Measurements from ENCODE around the gene FAM98B. TPM values are rescaled to one million over a fixed set of nuclear protein-coding genes. Genes with fewer than 3 reads are reported as not detected.

Gene FAM98B
- total RNA-seq, 1 experiment from 2014 or later, result 50.0 TPM

DNA sequence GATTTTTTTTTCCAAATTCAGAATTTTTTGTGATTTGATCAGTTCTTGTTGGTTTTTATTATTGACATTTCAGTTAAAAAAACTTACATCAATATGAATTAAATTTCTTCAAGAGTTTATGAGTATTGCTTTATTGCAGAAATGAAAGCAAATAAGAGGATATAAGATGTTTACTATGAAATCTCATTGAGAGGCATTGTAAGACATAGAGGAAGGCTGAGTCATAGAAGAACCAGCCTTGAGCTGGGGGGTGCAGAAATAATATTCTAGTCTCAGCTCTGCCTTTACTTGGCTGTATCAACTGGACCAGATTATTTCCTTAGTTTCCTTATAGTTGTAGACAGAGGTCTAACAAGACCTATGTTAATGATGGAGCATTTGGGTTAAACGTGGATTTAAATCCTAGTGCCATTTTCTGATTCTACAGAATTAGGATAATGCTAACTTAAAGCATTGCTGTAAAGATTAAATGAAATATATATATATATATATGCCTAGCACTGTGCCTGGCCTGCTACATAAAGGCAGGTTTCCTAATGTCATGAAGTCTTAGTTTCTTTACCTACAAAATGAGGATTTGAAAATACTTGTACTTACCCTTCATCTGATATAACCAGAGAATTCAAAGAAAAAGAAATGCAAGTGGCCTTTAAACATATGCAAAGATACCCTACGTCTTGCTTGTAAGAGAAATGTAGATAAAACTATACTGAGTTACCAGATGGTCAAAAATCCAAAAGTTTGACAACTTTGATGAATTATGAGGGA is 7.3 kb downstream of the FAM98B start:
- H3K79me1 ChIP-seq (ENCODE audit: insufficient read depth, low read depth, low read length, poor library complexity, severe bottlenecking), result peaks cover 19% of the 10 kb centered on the region
- no peak for TF ChIP-seq CTCF (conservative IDR thresholded peaks at IDR 0.05)
- no peak overlapping the region for H2AK5ac ChIP-seq (ENCODE audit: insufficient read length, low read length)
- peaks cover 2% of the 10 kb centered on the region for H4K20me1 ChIP-seq (ENCODE audit: control insufficient read depth, insufficient read depth, insufficient read length)
- no peaks in the 10 kb centered on the region for H3K27me3 ChIP-seq (ENCODE audit: insufficient read depth, low read length)
- Mint-ChIP-seq H3K4me3 (no peak overlapping the region), H3K9me3 (no peaks in the 10 kb centered on the region), H3K27me3 (ENCODE audit: low read depth) (no peaks in the 10 kb centered on the region), H3K4me1 (peaks cover 0 to 4% of the 10 kb centered on the region in 2 experiments; a peak in 1 of 4 replicates), H3K27ac (no peak overlapping the region; a peak in 1 of 7 replicates), H3K36me3 (ENCODE audit: insufficient read depth in 1 of 3, low read depth in 3 of 3) (peaks cover 3 to 9% (median 3%) of the 10 kb centered on the region in 3 experiments; a peak in 2 of 7 replicates)
- H3K23me2 ChIP-seq (ENCODE audit: insufficient read length, low read depth, low read length, poor library complexity, severe bottlenecking), result no peaks in the 10 kb centered on the region
- no peak overlapping the region for H3K9ac ChIP-seq (ENCODE audit: extremely low read depth, insufficient read length, low read length)
- no peak overlapping the region for H4K8ac ChIP-seq (replicated peaks; ENCODE audit: insufficient read length, low read depth, low read length)
- H2BK15ac ChIP-seq (ENCODE audit: low read depth, low read length), result no peak overlapping the region
- no peak overlapping the region for H3K23ac ChIP-seq (ENCODE audit: insufficient read length, low read depth, low read length)
- H2BK120ac ChIP-seq (ENCODE audit: low read depth, low read length, poor library complexity, severe bottlenecking), result no peak overlapping the region
- H2BK12ac ChIP-seq (ENCODE audit: insufficient read length, low read depth, low read length), result no peak overlapping the region
- H3K56ac ChIP-seq (ENCODE audit: insufficient read length, low read depth, low read length), result no peak overlapping the region
- no peak overlapping the region for H3K4ac ChIP-seq (ENCODE audit: low read depth, low read length)
- no peak overlapping the region for H2AFZ ChIP-seq (ENCODE audit: low read length)
- H3K9me3 ChIP-seq (ENCODE audit: control insufficient read depth, low read depth, low read length), result no peaks in the 10 kb centered on the region
- H2BK20ac ChIP-seq (ENCODE audit: low read depth, low read length, poor library complexity, severe bottlenecking), result no peak overlapping the region
- no peaks in the 10 kb centered on the region for H3K4me1 ChIP-seq (ENCODE audit: insufficient read depth, low read length)
- no peak overlapping the region for H2BK5ac ChIP-seq (ENCODE audit: insufficient read length, low read length)
- no peak overlapping the region for H3K18ac ChIP-seq (ENCODE audit: insufficient read length, low read depth, low read length)
- no CpG with 5 or more reads among the region's 2 CpGs for WGBS (ENCODE audit: extremely low coverage, insufficient read length, low lambda C conversion rate)
- DNase-seq, result no peak
- H4K91ac ChIP-seq (ENCODE audit: insufficient read length, low read depth, low read length), result no peak overlapping the region
- H3T11ph ChIP-seq (ENCODE audit: low read length), result no peak overlapping the region
- no peak overlapping the region for H3K27ac ChIP-seq (ENCODE audit: insufficient read length, low read depth, low read length)
- no peak overlapping the region for H3K14ac ChIP-seq (ENCODE audit: insufficient read depth, low read length)
- peaks cover 31% of the 10 kb centered on the region for H3K79me2 ChIP-seq (ENCODE audit: insufficient read depth, low read length)
- no peak overlapping the region for H3K4me2 ChIP-seq (ENCODE audit: insufficient read depth, insufficient read length, low read length)
- H4K5ac ChIP-seq (ENCODE audit: insufficient read length, low read depth, low read length), result no peak overlapping the region

Data from H9 (cell line).